HG03378 (cell line): ENCODE data around the gene HMG20A.

Source experiments
- ATAC-seq: cut with Tn5 transposase; IDR thresholded peaks from one replicate; pipeline ENCODE4 v1.9.1; 2021; ENCODE audit warnings: mild to moderate bottlenecking, moderate library complexity; ENCODE audit not compliant: unreplicated experiment

Gene HMG20A

DNA sequence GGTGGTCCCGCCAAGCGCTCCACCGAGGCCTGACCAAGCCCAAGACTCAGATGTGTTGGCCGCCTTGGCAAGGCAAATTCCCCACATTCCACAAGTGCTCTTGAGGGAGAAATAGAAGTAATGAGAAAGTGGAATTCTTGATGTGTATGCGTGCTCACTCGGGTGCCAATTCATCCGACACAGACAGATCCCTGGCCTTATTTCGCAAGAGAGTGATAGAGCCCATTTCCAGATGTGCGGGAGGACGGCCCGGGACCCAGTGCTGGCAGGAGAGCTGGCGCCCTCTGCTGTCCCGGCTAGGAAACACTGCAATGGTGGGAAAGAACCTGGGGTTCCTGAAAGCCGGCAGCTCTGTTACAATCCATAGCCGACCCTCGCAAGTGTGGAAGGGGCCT is 76.0 kb downstream of the HMG20A start:
- ATAC-seq, result no peak

- ATAC-seq, result no peak
Measured at GRCh38 chr15:77497110-77497737, 76.5 kb downstream of the HMG20A start.

- ATAC-seq, result no peak
Measured at GRCh38 chr15:77497942-77498361, 77.3 kb downstream of the HMG20A start.

- no peak for ATAC-seq
Measured at GRCh38 chr15:77499087-77499760, 78.5 kb downstream of the HMG20A start.

DNA sequence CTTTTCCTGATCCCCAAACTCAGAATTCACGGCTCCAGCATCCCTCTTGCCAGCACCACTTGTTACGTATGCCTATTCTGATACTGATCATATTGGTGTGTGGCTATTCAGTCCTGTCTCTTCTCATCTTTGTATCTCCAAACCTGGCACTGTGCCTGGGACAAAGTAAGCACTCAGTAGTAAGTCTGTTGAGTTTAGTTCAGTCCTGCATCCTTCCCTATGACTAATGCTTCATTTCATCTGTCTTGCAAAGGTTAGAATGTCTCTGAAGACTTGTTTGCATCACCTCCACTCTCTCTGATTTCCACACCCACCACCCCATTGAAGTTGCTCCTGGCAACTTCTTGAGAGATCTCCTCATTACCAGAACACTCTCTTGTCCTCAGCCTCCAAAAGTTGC is 80.3 kb downstream of the HMG20A start:
- no peak for ATAC-seq

GRCh38 chr15:77502379-77503095 is 81.8 kb downstream of the HMG20A start:
- ATAC-seq, result no peak

GRCh38 chr15:77503240-77503639 is 82.6 kb downstream of the HMG20A start:
- no peak for ATAC-seq

DNA sequence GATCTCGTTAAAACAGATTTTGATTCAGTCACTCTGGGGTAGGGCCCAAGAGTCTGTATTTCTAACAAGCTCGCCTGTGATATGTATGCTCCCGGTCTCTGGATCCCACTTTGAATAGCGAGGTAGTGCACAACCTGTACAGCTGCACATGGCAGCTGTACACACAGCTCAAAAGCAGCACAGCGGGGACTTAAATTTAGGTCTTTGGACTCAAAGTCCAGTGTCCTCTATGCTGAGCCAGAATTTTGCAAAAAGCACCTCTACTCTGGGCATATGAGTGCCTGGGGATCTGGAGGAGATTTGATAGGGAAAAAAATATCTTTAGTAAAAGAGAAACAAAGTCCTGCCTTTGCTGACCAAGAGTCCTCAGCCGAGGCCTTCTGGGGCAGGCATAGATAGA is 83.1 kb downstream of the HMG20A start:
- ATAC-seq, result no peak

GRCh38 chr15:77504306-77504705 is 83.6 kb downstream of the HMG20A start:
- ATAC-seq, result no peak

DNA sequence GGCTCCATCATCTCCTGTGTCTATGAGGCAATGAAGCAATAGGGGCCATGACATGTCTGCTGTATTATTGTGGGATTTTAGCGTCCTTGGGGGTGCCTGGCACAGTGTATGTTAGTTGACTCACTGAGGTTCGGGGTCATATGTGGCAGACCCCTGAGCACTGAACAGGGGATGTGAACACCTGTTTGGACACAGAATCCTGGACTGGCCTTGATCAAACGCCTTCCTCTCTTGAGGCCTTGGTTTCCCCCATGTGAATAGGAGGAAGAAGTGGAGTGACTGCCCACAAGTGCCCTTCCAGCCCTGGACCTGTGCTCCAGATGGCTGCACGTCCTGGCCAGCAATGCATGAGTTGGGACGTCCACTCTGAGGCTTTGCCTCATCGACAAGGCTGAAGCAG is 84.2 kb downstream of the HMG20A start:
- no peak for ATAC-seq

DNA sequence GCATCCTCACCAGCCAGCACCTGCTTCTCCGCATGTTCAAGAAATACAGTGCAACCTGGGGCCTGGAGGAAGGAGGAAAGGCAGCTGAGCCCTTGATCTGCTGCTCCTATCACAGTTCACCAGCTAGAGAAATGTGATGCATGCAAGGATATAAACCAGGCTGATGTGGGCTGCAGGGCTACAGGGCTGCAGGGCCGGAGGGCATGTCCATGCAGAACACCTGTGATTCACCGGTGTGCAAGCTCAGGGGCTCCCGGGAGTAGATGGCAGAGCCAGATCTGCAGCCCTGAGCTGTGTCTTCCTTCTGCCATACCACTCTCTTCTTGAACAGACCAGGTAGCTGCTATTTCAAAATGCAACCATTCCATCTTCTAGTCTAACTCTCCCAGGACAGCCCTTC is 84.9 kb downstream of the HMG20A start:
- no peak for ATAC-seq

DNA sequence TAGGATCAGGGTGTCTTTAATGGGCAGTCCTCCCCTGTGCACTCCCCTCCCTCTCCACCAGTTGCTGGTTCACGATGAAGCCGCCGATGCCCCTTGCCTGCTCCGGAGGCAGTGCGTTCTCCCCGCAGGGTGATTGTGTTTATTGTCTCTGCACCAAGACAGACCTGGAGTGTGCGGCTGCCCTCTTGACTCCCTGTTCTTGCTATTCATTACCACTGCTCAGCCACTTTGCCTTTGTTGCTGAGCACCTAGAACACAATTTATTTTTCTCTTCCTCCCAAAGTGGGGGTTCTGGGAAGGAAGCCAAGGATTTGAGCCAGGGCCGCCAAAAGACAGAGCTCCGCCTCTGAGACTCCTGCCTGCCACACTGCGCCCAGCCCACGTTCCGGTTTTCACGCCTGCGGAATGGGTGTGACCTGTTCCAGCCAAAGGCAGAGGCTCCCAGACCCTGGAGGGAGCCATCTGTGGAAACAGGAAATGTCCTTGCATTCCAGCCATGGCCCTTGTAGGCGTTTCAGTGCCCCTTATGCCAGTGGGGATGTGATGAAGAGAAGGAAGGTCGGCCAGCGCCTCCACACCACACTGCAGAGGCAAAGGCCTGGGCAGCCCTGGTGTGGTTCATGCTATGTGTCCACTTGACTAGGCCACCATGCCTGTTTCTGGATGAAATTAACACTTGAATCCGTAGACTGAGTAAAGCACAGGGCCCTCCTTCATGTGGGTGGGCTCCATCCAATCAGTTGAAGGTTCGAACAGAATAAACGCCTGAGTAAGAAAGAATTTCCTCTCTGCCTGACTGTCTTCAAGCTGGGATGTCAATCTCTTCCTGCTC is 85.8 kb downstream of the HMG20A start:
- ATAC-seq, result no peak

DNA sequence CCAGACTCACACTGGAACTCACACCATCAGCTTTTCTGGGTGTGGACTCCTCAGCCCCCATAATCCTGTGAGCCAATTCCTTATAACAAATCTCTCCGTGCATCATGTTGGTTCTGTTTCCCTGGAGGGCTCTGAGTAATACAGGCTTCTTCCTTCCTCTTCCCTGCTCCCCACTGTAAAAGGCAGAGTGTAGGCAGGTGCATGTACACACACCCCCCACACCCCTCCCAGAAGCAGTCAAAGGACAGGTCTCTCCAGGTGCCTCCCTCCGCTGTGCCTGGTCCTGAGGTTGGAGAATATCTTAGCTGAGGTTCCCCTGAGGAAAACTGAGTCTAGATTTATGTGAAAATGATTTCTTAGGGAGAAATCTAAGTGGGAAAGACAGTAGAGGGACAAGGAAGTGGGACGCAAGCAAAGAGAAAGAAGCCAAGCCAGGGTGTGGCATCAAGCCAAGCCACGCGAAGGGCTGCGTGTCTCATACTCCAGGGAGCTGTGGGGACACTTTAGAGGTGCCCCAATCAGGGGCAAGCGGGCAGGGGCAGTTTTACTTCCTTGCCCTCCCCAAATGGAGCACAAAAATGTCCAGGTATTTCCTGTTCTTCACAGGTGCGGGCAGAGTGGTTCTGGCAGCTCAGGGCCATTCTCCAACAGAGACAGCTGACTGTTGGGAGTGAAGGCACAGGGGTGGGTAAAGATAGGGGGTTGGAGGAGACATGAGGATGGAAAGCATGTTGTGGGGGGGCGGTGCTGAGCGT is 86.6 kb downstream of the HMG20A start:
- ATAC-seq, result no peak

- ATAC-seq, result no peak
Measured at GRCh38 chr15:77507911-77508310, 87.2 kb downstream of the HMG20A start.

- no peak for ATAC-seq
Measured at GRCh38 chr15:77508541-77509243, 88.0 kb downstream of the HMG20A start.

GRCh38 chr15:77510066-77511057 is 89.7 kb downstream of the HMG20A start:
- no peak for ATAC-seq

- ATAC-seq, result no peak
Measured at GRCh38 chr15:77511869-77512268, 91.2 kb downstream of the HMG20A start.

GRCh38 chr15:77513226-77513625 is 92.5 kb downstream of the HMG20A start:
- ATAC-seq, result no peak
